Measurements from ENCODE around the gene CKS2.

The CKS2 gene

GRCh38 chr9:89361816-89362646 is 51.0 kb downstream of the CKS2 start:
- Histone ChIP-seq H3K27me3 (replicated peaks; ENCODE audit: control insufficient read depth, insufficient read depth, low read length) (no peaks in the 10 kb centered on the region), H3K9ac (ENCODE audit: low read length) (no peak overlapping the region), H3K36me3 (ENCODE audit: control insufficient read depth, insufficient read depth, low read length, severe bottlenecking) (peaks cover 51% of the 10 kb centered on the region), H3K9me3 (ENCODE audit: control insufficient read depth, low read length) (no peaks in the 10 kb centered on the region), H3K4me1 (ENCODE audit: control insufficient read depth, insufficient read depth, low read length) (peaks cover 6% of the 10 kb centered on the region), H3K4me3 (ENCODE audit: low read length) (no peak overlapping the region)
- no peak for DNase-seq (ENCODE audit: low read depth)

DNA sequence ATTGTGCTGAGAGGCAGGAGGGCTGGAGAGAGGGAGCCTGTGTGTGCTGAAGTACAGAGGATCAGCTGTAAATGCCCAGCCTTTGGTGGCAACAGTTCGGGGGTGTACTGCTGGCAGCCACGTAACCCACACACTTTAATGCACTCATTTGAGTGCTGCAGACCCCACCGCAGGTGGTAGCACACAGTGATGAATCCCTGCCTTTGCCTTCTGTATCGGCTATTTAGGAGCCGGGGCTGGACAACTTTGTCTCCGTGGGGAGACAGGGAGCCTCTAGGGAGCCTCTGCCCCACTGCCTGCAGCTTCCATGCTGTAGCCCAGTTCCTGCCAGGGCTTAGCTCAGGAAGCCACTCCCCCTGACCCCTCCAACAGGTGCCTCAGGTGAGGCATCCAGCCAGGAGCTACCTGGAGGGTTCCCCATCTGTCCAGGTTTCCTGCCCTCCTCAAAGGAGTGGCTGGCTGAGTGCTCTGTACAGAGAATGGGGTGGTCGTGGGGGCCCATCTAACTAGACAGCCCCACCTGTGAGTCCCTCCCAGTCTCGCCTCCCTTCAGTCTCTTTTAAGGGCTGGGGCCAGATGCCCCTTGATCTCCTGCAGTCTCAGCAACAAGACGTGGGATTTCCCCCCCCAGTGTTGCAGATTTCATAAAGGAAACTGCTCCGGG is 51.8 kb downstream of the CKS2 start:
- peaks cover 45% of the 10 kb centered on the region for H3K36me3 ChIP-seq (ENCODE audit: control insufficient read depth, insufficient read depth, low read length, severe bottlenecking)
- DNase-seq (ENCODE audit: low read depth) = no peak
- peaks cover 6% of the 10 kb centered on the region for H3K4me1 ChIP-seq (ENCODE audit: control insufficient read depth, insufficient read depth, low read length)
- H3K27me3 ChIP-seq (replicated peaks; ENCODE audit: control insufficient read depth, insufficient read depth, low read length) = no peaks in the 10 kb centered on the region
- H3K9ac ChIP-seq (ENCODE audit: low read length) = no peak overlapping the region
- no peak overlapping the region for H3K4me3 ChIP-seq (ENCODE audit: low read length)
- H3K9me3 ChIP-seq (ENCODE audit: control insufficient read depth, low read length) = no peaks in the 10 kb centered on the region

- H3K4me1 ChIP-seq (ENCODE audit: control insufficient read depth, insufficient read depth, low read length) = peaks cover 6% of the 10 kb centered on the region
- H3K9me3 ChIP-seq (ENCODE audit: control insufficient read depth, low read length) = no peaks in the 10 kb centered on the region
- no peak overlapping the region for H3K9ac ChIP-seq (ENCODE audit: low read length)
- peaks cover 41% of the 10 kb centered on the region for H3K36me3 ChIP-seq (ENCODE audit: control insufficient read depth, insufficient read depth, low read length, severe bottlenecking)
- DNase-seq (ENCODE audit: low read depth) = no peak
- H3K4me3 ChIP-seq (ENCODE audit: low read length) = no peak overlapping the region
- no peaks in the 10 kb centered on the region for H3K27me3 ChIP-seq (replicated peaks; ENCODE audit: control insufficient read depth, insufficient read depth, low read length)
Observed at GRCh38 chr9:89363311-89363670, 52.3 kb downstream of the CKS2 start.

DNA sequence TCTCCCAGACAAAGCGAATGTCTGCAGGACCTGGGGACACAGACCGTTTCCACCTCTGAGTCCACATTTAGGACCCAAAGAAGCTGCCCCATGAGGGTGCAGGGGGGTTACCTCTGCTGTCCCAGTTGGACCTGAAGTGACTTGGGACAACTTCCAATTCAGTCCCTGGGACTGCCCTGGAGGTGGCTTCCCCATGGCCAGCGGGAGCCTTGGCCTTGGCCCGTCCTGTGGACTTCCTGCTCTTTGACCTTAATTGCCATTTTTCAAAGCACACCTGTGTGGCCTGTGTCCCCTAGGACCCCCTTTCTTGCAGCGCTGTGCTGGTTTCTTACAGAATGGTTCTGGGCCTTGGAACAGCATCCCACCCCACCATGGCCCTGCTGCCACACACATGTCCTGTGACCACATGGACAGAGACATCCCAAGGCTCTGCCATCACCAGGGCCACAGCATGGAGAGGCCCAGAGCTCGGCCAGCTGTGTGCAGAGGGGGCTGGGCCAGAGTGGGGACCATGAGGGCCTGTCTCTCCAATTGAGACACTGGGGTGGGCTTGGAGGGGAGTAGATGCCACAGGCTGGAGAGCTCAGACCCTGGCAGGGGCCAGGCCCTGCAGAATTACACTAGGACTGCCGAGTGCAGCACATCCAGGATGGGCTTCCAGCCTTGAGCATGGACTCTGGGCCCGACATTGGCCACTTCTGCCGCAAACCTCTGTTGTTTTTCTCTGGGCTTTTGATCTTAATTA is 53.1 kb downstream of the CKS2 start:
- no peaks in the 10 kb centered on the region for H3K9me3 ChIP-seq (ENCODE audit: control insufficient read depth, low read length)
- no peak for DNase-seq (ENCODE audit: low read depth)
- H3K27me3 ChIP-seq (replicated peaks; ENCODE audit: control insufficient read depth, insufficient read depth, low read length) = no peaks in the 10 kb centered on the region

DNA sequence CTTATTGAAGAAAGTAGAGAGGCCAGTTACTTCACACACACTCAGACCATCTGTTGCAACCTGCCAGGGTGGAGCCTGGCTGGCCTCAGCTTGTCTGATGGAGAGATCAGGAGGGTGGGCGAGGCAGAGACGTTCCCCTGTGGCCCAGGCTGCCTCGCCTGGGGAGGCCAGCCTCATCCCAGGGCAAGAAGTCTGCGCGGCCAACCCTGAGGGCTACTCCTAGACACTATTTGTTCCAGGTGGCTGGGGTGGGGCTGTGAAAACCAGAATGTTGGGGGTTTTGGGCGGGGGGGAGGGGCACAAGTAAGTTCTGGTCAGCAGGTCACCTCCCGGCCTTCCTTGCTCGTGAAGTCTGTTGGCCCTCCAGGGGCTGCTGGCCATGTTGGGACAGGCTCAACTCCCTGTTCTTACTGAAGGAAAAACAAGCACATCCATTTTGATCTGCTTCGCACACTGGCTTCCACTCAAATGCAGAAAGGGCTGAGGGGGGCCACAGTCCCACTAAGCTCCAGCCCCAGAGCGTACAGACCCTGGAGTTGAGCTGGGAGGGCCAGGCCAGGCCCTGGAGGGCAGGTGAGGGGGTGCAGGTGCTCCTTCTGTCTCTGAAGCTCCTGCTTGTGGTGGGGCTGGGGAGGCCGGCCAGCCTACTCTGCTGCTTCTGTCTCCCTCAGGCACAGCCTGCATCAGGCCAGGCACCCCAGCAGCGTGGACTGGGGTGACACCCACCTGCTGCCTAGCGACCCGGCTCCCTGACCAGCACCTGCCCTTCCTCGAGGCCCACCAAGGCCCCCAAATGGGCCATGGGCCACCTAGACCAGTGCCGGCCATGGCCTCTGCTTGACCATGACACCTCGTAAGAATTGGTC is 53.9 kb downstream of the CKS2 start:
- H3K4me3 ChIP-seq (ENCODE audit: low read length) = no peak overlapping the region
- H3K9me3 ChIP-seq (ENCODE audit: control insufficient read depth, low read length) = no peaks in the 10 kb centered on the region
- no peak overlapping the region for H3K9ac ChIP-seq (ENCODE audit: low read length)
- H3K36me3 ChIP-seq (ENCODE audit: control insufficient read depth, insufficient read depth, low read length, severe bottlenecking) = peaks cover 25% of the 10 kb centered on the region
- peaks cover under 1% of the 10 kb centered on the region for H3K4me1 ChIP-seq (ENCODE audit: control insufficient read depth, insufficient read depth, low read length)
- no peaks in the 10 kb centered on the region for H3K27me3 ChIP-seq (replicated peaks; ENCODE audit: control insufficient read depth, insufficient read depth, low read length)
- no peak for DNase-seq (ENCODE audit: low read depth)

More for the DNA sequence above, 53.1 kb downstream of the CKS2 start:
- Histone ChIP-seq H3K4me1 (ENCODE audit: control insufficient read depth, insufficient read depth, low read length) (peaks cover 6% of the 10 kb centered on the region), H3K9ac (ENCODE audit: low read length) (no peak overlapping the region), H3K4me3 (ENCODE audit: low read length) (no peak overlapping the region), H3K36me3 (ENCODE audit: control insufficient read depth, insufficient read depth, low read length, severe bottlenecking) (peaks cover 33% of the 10 kb centered on the region)

- H3K27me3 ChIP-seq (replicated peaks; ENCODE audit: control insufficient read depth, insufficient read depth, low read length) = no peaks in the 10 kb centered on the region
- no peak overlapping the region for H3K4me3 ChIP-seq (ENCODE audit: low read length)
- H3K9me3 ChIP-seq (ENCODE audit: control insufficient read depth, low read length) = no peaks in the 10 kb centered on the region
- H3K4me1 ChIP-seq (ENCODE audit: control insufficient read depth, insufficient read depth, low read length) = no peaks in the 10 kb centered on the region
- H3K36me3 ChIP-seq (ENCODE audit: control insufficient read depth, insufficient read depth, low read length, severe bottlenecking) = peaks cover 23% of the 10 kb centered on the region
- DNase-seq (ENCODE audit: low read depth) = no peak
- no peak overlapping the region for H3K9ac ChIP-seq (ENCODE audit: low read length)
Observed at GRCh38 chr9:89365532-89365912, 54.5 kb downstream of the CKS2 start.
